ENCODE measurements around the gene GNG8.

- TF ChIP-seq CTCF (IDR thresholded peaks at IDR 0.05; ENCODE audit: poor library complexity, severe bottlenecking): no peak
- no peak for TF ChIP-seq POLR2AphosphoS5 (IDR thresholded peaks at IDR 0.05)
- TF ChIP-seq REST (IDR thresholded peaks at IDR 0.05; ENCODE audit: borderline replicate concordance): no peak
- TF ChIP-seq SMC3 (conservative IDR thresholded peaks at IDR 0.05; ENCODE audit: poor library complexity): no peak
- no peak for TF ChIP-seq EZH2 (IDR thresholded peaks at IDR 0.05; ENCODE audit: borderline replicate concordance, insufficient read depth, low read length, poor library complexity, severe bottlenecking)
Observed at GRCh38 chr19:46629546-46630025, 6.4 kb downstream of the GNG8 start.
